H9 (cell line): Measurements from ENCODE around the gene BAIAP2L1. TPM values are rescaled to one million over a fixed set of nuclear protein-coding genes. Genes with fewer than 3 reads are reported as not detected.

Experiments used
- DNase-seq: peaks from one replicate; pipeline ENCODE4 v3.0.0-alpha.2; 2017
- H2AFZ ChIP-seq: one replicate; pipeline ENCODE4 v1.6.1; 2013; ENCODE audit warnings: mild to moderate bottlenecking, low read length, control low read depth, moderate library complexity
- H2AK5ac ChIP-seq: 2 replicates; pipeline ENCODE4 v1.6.1; 2013; ENCODE audit warnings: low read length, control low read depth, mixed read lengths; ENCODE audit not compliant: insufficient read length
- H2BK120ac ChIP-seq: one replicate; pipeline ENCODE4 v1.6.1; 2013; ENCODE audit warnings: low read depth, mild to moderate bottlenecking, low read length, control low read depth, inconsistent platforms; ENCODE audit not compliant: poor library complexity, severe bottlenecking
- H2BK12ac ChIP-seq: 2 replicates; pipeline ENCODE4 v1.6.1; 2013; ENCODE audit warnings: low read length, control low read depth, mixed read lengths, low read depth; ENCODE audit not compliant: insufficient read length
- H2BK15ac ChIP-seq: 2 replicates; pipeline ENCODE4 v1.6.1; 2013; ENCODE audit warnings: low read depth, low read length, control low read depth
- H2BK20ac ChIP-seq: one replicate; pipeline ENCODE4 v1.6.1; 2013; ENCODE audit warnings: low read depth, mild to moderate bottlenecking, low read length, control low read depth, inconsistent platforms; ENCODE audit not compliant: poor library complexity, severe bottlenecking
- H2BK5ac ChIP-seq: 2 replicates; pipeline ENCODE4 v1.6.1; 2013; ENCODE audit warnings: low read length, control low read depth, mixed read lengths; ENCODE audit not compliant: insufficient read length
- H3K14ac ChIP-seq: 2 replicates; pipeline ENCODE4 v1.6.1; 2013; ENCODE audit warnings: low read length, control low read depth; ENCODE audit not compliant: insufficient read depth
- H3K18ac ChIP-seq: 2 replicates; pipeline ENCODE4 v1.6.1; 2013; ENCODE audit warnings: low read depth, mild to moderate bottlenecking, mixed read lengths, low read length, control low read depth; ENCODE audit not compliant: insufficient read length
- H3K23ac ChIP-seq: 2 replicates; pipeline ENCODE4 v1.6.1; 2013; ENCODE audit warnings: low read length, control low read depth, mixed read lengths, low read depth; ENCODE audit not compliant: insufficient read length
- H3K23me2 ChIP-seq: 2 replicates; pipeline ENCODE4 v1.6.1; 2013; ENCODE audit warnings: low read depth, mild to moderate bottlenecking, mixed read lengths, low read length, control low read depth; ENCODE audit not compliant: insufficient read length, poor library complexity, severe bottlenecking
- H3K27ac ChIP-seq: 2 replicates; pipeline ENCODE4 v1.5.1; 2013; ENCODE audit warnings: low read length, control low read depth, mixed read lengths, low read depth; ENCODE audit not compliant: insufficient read length
- H3K27me3 ChIP-seq: 2 replicates; pipeline ENCODE4 v1.6.1; 2013; ENCODE audit warnings: low read length, control low read depth, inconsistent platforms; ENCODE audit not compliant: insufficient read depth
- H3K4ac ChIP-seq: 2 replicates; pipeline ENCODE4 v1.6.1; 2013; ENCODE audit warnings: low read depth, mild to moderate bottlenecking, control low read depth, inconsistent platforms, low read length, moderate library complexity
- H3K4me1 ChIP-seq: 2 replicates; pipeline ENCODE4 v1.6.1; 2013; ENCODE audit warnings: low read length, control low read depth, inconsistent platforms; ENCODE audit not compliant: insufficient read depth
- H3K4me2 ChIP-seq: 2 replicates; pipeline ENCODE4 v1.6.1; 2013; ENCODE audit warnings: low read length, control low read depth, mixed read lengths; ENCODE audit not compliant: insufficient read length, insufficient read depth
- H3K56ac ChIP-seq: 2 replicates; pipeline ENCODE4 v1.6.1; 2013; ENCODE audit warnings: low read depth, mild to moderate bottlenecking, mixed read lengths, low read length, control low read depth; ENCODE audit not compliant: insufficient read length
- H3K79me1 ChIP-seq: 2 replicates; pipeline ENCODE4 v1.6.1; 2013; ENCODE audit warnings: low read depth, mild to moderate bottlenecking, moderate library complexity, low read length, control low read depth, inconsistent platforms; ENCODE audit not compliant: insufficient read depth, poor library complexity, severe bottlenecking
- H3K79me2 ChIP-seq: 2 replicates; pipeline ENCODE4 v1.6.1; 2013; ENCODE audit warnings: low read length, control low read depth, inconsistent platforms; ENCODE audit not compliant: insufficient read depth
- H3K9ac ChIP-seq: 2 replicates; pipeline ENCODE4 v1.6.1; 2013; ENCODE audit warnings: low read length, control low read depth, mixed read lengths; ENCODE audit not compliant: insufficient read length; ENCODE audit errors: extremely low read depth
- H3K9me3 ChIP-seq: one replicate; pipeline ENCODE4 v1.6.1; 2013; ENCODE audit warnings: low read depth, low read length, inconsistent platforms; ENCODE audit not compliant: control insufficient read depth
- H3T11ph ChIP-seq: one replicate; pipeline ENCODE4 v1.6.1; 2013; ENCODE audit warnings: mild to moderate bottlenecking, low read length, control low read depth, inconsistent platforms
- H4K20me1 ChIP-seq: one replicate; pipeline ENCODE4 v1.6.1; 2013; ENCODE audit not compliant: control insufficient read depth, insufficient read length, insufficient read depth
- H4K5ac ChIP-seq: 2 replicates; pipeline ENCODE4 v1.6.1; 2013; ENCODE audit warnings: low read depth, mild to moderate bottlenecking, mixed read lengths, low read length, control low read depth; ENCODE audit not compliant: insufficient read length
- H4K8ac ChIP-seq: replicated peaks from 2 replicates; pipeline ENCODE4 v1.6.1; 2013; ENCODE audit warnings: low read length, control low read depth, mixed read lengths, low read depth; ENCODE audit not compliant: insufficient read length
- H4K91ac ChIP-seq: 2 replicates; pipeline ENCODE4 v1.6.1; 2013; ENCODE audit warnings: low read depth, mild to moderate bottlenecking, moderate library complexity, mixed read lengths, low read length, control low read depth; ENCODE audit not compliant: insufficient read length
- H3K27ac Mint-ChIP-seq, 3 experiments: 2 replicates in 2 of 3; 3 replicates in 1 of 3; pipeline ENCODE4 v1.8.0; 2020 to 2021; ENCODE audit warnings: mixed read lengths in 3 of 3, mild to moderate bottlenecking in 1 of 3, moderate library complexity in 1 of 3
- H3K27me3 Mint-ChIP-seq: 2 replicates; pipeline ENCODE4 v1.8.0; 2021; ENCODE audit warnings: low read depth, mild to moderate bottlenecking, moderate library complexity, mixed read lengths
- H3K36me3 Mint-ChIP-seq, 3 experiments: 2 replicates in 2 of 3; 3 replicates in 1 of 3; pipeline ENCODE4 v1.8.0; 2020 to 2021; ENCODE audit warnings: low read depth in 3 of 3, mixed read lengths in 3 of 3; ENCODE audit not compliant: insufficient read depth in 1 of 3
- H3K4me1 Mint-ChIP-seq, 2 experiments: 2 replicates each; pipeline ENCODE4 v1.8.0; 2020; ENCODE audit warnings: mixed read lengths in 2 of 2
- H3K4me3 Mint-ChIP-seq, 2 experiments: 2 replicates in 1 of 2; 3 replicates in 1 of 2; pipeline ENCODE4 v1.8.0; 2020 to 2021; ENCODE audit warnings: mild to moderate bottlenecking in 2 of 2, mixed read lengths in 2 of 2, moderate library complexity in 1 of 2
- H3K9me3 Mint-ChIP-seq, 2 experiments: 2 replicates in 1 of 2; 3 replicates in 1 of 2; pipeline ENCODE4 v1.8.0; 2020; ENCODE audit warnings: mild to moderate bottlenecking in 2 of 2, mixed read lengths in 2 of 2, moderate library complexity in 1 of 2
- WGBS: extraction: QIAGEN DNeasy Blood & Tissue Kit; methylation state at CpG from one replicate; pipeline ENCODE4 v1.1.7; 2013; ENCODE audit warnings: missing lambda C conversion rate, low lambda C conversion rate, mixed read lengths; ENCODE audit not compliant: insufficient read length; ENCODE audit errors: extremely low coverage; 5-methylcytosine and 5-hydroxymethylcytosine counted together
- total RNA-seq: library from RNA; stranded (reverse); gene quantifications from 2 replicates; pipeline ENCODE4 v1.2.1, GENCODE V29; 2021
- TF ChIP-seq, protein P1 (sequence below): fragments of 200-600 bp; sonication (generic); conservative IDR thresholded peaks from 3 replicates; pipeline ENCODE4 v1.8.0; 2021; ENCODE audit warnings: antibody characterized with exemption, mild to moderate bottlenecking

The BAIAP2L1 gene
- total RNA-seq, 1 experiment from 2014 or later = 25.9 TPM

DNA sequence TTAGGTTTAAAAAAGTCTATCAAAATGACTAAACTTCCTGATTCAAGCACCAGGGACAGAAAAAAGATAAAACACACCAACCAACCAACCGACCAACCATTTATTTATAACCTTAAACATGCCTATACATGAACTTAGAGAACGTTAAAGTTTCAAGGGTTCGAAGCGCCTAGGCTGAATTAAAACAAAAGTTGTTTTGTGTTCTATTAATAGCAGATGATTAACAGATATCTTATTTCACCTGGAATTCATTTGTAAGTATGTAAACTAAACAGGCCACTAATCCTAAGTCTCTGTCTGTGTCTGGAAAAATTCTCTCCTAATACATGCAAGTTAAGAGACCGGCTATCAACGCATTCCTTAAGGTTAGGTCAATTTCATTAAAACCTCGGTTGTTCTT is 1.4 kb downstream of the BAIAP2L1 start:
- Histone ChIP-seq H3K56ac (no peak overlapping the region), H3K27me3 (no peaks in the 10 kb centered on the region), H2AK5ac (no peak overlapping the region), H3K9me3 (no peaks in the 10 kb centered on the region), H3K18ac (no peak overlapping the region), H4K8ac (no peak overlapping the region), H2BK12ac (no peak overlapping the region), H4K20me1 (no peaks in the 10 kb centered on the region), H2BK20ac (no peak overlapping the region), H3K4me2 (peak overlapping the region; percentile 75), H3K23ac (no peak overlapping the region), H2AFZ (no peak overlapping the region), H3K4ac (no peak overlapping the region), H3K9ac (no peak overlapping the region), H4K91ac (no peak overlapping the region), H3K79me1 (no peaks in the 10 kb centered on the region), H3K4me1 (no peaks in the 10 kb centered on the region), H2BK120ac (no peak overlapping the region), H2BK5ac (no peak overlapping the region), H3K23me2 (no peaks in the 10 kb centered on the region), H2BK15ac (no peak overlapping the region), H3T11ph (no peak overlapping the region), H3K79me2 (peaks cover 13% of the 10 kb centered on the region; the same call in 1 of the 2 replicates), H3K14ac (no peak overlapping the region), H3K27ac (no peak overlapping the region), H4K5ac (no peak overlapping the region)
- Mint-ChIP-seq H3K4me1 (peaks cover 23 to 26% of the 10 kb centered on the region in 2 experiments), H3K36me3 (peaks cover 7 to 10% (median 9%) of the 10 kb centered on the region in 3 experiments), H3K27me3 (peaks cover 4% of the 10 kb centered on the region), H3K27ac (peak overlapping the region in 2 of 3 experiments; percentile 79 to 81; a peak in 4 of 7 replicates), H3K9me3 (peaks cover 3 to 8% of the 10 kb centered on the region in 2 experiments; a peak in 3 of 5 replicates), H3K4me3 (peak overlapping the region; percentile 69 to 83)
- WGBS = no CpG with 5 or more reads among the region's 7 CpGs
- TF ChIP-seq, protein P1, sequence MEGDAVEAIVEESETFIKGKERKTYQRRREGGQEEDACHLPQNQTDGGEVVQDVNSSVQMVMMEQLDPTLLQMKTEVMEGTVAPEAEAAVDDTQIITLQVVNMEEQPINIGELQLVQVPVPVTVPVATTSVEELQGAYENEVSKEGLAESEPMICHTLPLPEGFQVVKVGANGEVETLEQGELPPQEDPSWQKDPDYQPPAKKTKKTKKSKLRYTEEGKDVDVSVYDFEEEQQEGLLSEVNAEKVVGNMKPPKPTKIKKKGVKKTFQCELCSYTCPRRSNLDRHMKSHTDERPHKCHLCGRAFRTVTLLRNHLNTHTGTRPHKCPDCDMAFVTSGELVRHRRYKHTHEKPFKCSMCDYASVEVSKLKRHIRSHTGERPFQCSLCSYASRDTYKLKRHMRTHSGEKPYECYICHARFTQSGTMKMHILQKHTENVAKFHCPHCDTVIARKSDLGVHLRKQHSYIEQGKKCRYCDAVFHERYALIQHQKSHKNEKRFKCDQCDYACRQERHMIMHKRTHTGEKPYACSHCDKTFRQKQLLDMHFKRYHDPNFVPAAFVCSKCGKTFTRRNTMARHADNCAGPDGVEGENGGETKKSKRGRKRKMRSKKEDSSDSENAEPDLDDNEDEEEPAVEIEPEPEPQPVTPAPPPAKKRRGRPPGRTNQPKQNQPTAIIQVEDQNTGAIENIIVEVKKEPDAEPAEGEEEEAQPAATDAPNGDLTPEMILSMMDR = no peak
- DNase-seq = no peak
